Endothelial cell of umbilical vein (primary cell): ENCODE results near the gene ASPHD1. TPM values are rescaled to one million over a fixed set of nuclear protein-coding genes. Genes with fewer than 3 reads are reported as not detected.

ENCODE experiments used
- Bru-seq: library from RNA; stranded (reverse); fragments of 400-500 nt; gene quantifications from one replicate; lab custom pipeline; 2021; lab: Mats Ljungman, UMichigan
- BruChase-seq, 2 experiments: library from RNA; stranded (reverse); fragments of 400-500 nt; gene quantifications; one replicate each; lab custom pipeline; 2021; lab: Mats Ljungman, UMichigan
- BruUV-seq: library from RNA; stranded (reverse); fragments of 400-500 nt; replicated peaks from 2 replicates; lab custom pipeline; 2021; lab: Mats Ljungman, UMichigan
- CTCF ChIA-PET: fragments of 300-600, 350-600 bp; sonication (Branson Sonifier 250); formaldehyde crosslinking; loops from one replicate; lab custom pipeline; 2021; ENCODE audit warnings: antibody characterized with exemption, inconsistent platforms; lab: Charles Lee
- POLR2A ChIA-PET: fragments of 300-600, 350-600 bp; sonication (Branson Sonifier 250); formaldehyde crosslinking; loops from one replicate; lab custom pipeline; 2021; ENCODE audit warnings: antibody characterized with exemption, inconsistent platforms; lab: Charles Lee
- DNase-seq: peaks from one replicate; pipeline ENCODE4 v3.0.0-alpha.2; 2011; ENCODE audit warnings: low read depth, low spot score
- FAIRE-seq: peaks from 2 replicates; lab custom pipeline; 2011; peaks lifted over from hg19 to GRCh38; lab: Jason Lieb, UNC
- H2AFZ ChIP-seq: 2 replicates; pipeline ENCODE4 v1.6.0; 2012; ENCODE audit warnings: low read depth, low read length, control low read depth, inconsistent platforms
- H3K27ac ChIP-seq: 2 replicates; pipeline ENCODE4 v1.5.1; 2011; ENCODE audit warnings: low read depth, mild to moderate bottlenecking, control low read depth, low read length, moderate library complexity; ENCODE audit not compliant: insufficient read depth
- H3K27me3 ChIP-seq, 2 experiments: 2 replicates each; pipeline versions ENCODE4 v1.6.0 to v1.6.1; 2011; ENCODE audit warnings: low read length in 2 of 2, mixed read lengths in 1 of 2; ENCODE audit not compliant: control insufficient read depth in 2 of 2, insufficient read depth in 2 of 2
- H3K36me3 ChIP-seq, 2 experiments: 2 replicates in 1 of 2; 3 replicates in 1 of 2; pipeline ENCODE4 v1.5.1; 2011; ENCODE audit warnings: low read length in 2 of 2, mild to moderate bottlenecking in 1 of 2, moderate library complexity in 1 of 2; ENCODE audit not compliant: control insufficient read depth in 2 of 2, insufficient read depth in 2 of 2; ENCODE audit errors: extremely low read depth in 1 of 2
- H3K4me1 ChIP-seq: 3 replicates; pipeline ENCODE4 v1.5.1; 2011; ENCODE audit warnings: mild to moderate bottlenecking, low read length; ENCODE audit not compliant: control insufficient read depth, insufficient read depth; ENCODE audit errors: extremely low read depth
- H3K4me2 ChIP-seq: 2 replicates; pipeline ENCODE4 v1.6.1; 2011; ENCODE audit warnings: low read length, control low read depth, mixed read lengths; ENCODE audit not compliant: insufficient read depth
- H3K4me3 ChIP-seq, 3 experiments: fragments of 200-600 bp in 1 of 3; sonication (generic), shearing (Covaris generic) in 1 of 3; replicated peaks in 1 of 3; 2 replicates each; pipeline ENCODE4 v1.5.1; 2011 to 2016; ENCODE audit warnings: control low read depth in 3 of 3, low read length in 3 of 3, mild to moderate bottlenecking in 2 of 3, inconsistent platforms in 1 of 3, low read depth in 1 of 3, moderate library complexity in 1 of 3; ENCODE audit not compliant: insufficient read depth in 1 of 3
- H3K79me2 ChIP-seq: 2 replicates; pipeline ENCODE4 v1.6.0; 2012; ENCODE audit warnings: low read length, inconsistent platforms; ENCODE audit not compliant: control insufficient read depth, insufficient read depth
- H3K9ac ChIP-seq: replicated peaks from 2 replicates; pipeline ENCODE3; 2011; ENCODE audit warnings: low read length, control low read depth; ENCODE audit not compliant: insufficient read depth; ENCODE audit errors: extremely low read depth
- H3K9me1 ChIP-seq: replicated peaks from 3 replicates; pipeline ENCODE4 v1.6.0; 2011; ENCODE audit warnings: mild to moderate bottlenecking, low read length; ENCODE audit not compliant: control insufficient read depth, insufficient read depth; ENCODE audit errors: extremely low read depth
- H3K9me3 ChIP-seq: replicated peaks from 2 replicates; pipeline ENCODE4 v1.5.1; 2012; ENCODE audit warnings: low read length, inconsistent platforms; ENCODE audit not compliant: control insufficient read depth, insufficient read depth
- H4K20me1 ChIP-seq: replicated peaks from 2 replicates; pipeline ENCODE3; 2011; ENCODE audit warnings: mild to moderate bottlenecking, low read length; ENCODE audit not compliant: control insufficient read depth, insufficient read depth; ENCODE audit errors: extremely low read depth
- EZH2 ChIP-seq: IDR thresholded peaks from 2 replicates; pipeline ENCODE4 v1.6.1; 2012; ENCODE audit warnings: borderline replicate concordance, low read depth, mild to moderate bottlenecking, moderate library complexity, low read length, inconsistent platforms; ENCODE audit not compliant: severe bottlenecking
- FOS ChIP-seq: IDR thresholded peaks from 2 replicates; pipeline ENCODE4 v1.6.1; 2011; ENCODE audit warnings: mild to moderate bottlenecking, low read length, moderate library complexity, borderline replicate concordance; ENCODE audit not compliant: insufficient read depth
- GATA2 ChIP-seq: IDR thresholded peaks from 2 replicates; pipeline ENCODE4 v1.7.0; 2011; ENCODE audit warnings: low read depth, mild to moderate bottlenecking, moderate library complexity, mixed read lengths, low read length; ENCODE audit not compliant: insufficient read length, insufficient read depth
- JUN ChIP-seq: IDR thresholded peaks from 2 replicates; pipeline ENCODE4 v1.6.1; 2011; ENCODE audit warnings: borderline replicate concordance, low read depth; ENCODE audit not compliant: insufficient read length, insufficient read depth
- MYC ChIP-seq: IDR thresholded peaks from one replicate; pipeline ENCODE4 v1.6.1; 2011; ENCODE audit warnings: mild to moderate bottlenecking, low read depth, low read length
- POLR2A ChIP-seq: IDR thresholded peaks from 2 replicates; pipeline ENCODE4 v1.6.1; 2012; ENCODE audit warnings: low read depth, mild to moderate bottlenecking, control low read depth, low read length
- POLR2AphosphoS5 ChIP-seq: IDR thresholded peaks from 2 replicates; pipeline ENCODE4 v1.6.1; 2012; ENCODE audit warnings: low read depth, mild to moderate bottlenecking, control low read depth, low read length, moderate library complexity; ENCODE audit not compliant: insufficient read depth
- dilution Hi-C: fragments of 300-500 bp; cut with MboI; formaldehyde crosslinking; loops from one replicate; pipeline ENCODE4 v1.15.0; 2019; ENCODE audit warnings: low sequenced_read_pairs; ENCODE audit not compliant: extremely low pct_ligation_motif_present
- intact Hi-C: fragments of 100-400 bp; cut with micrococcal nuclease; formaldehyde crosslinking; loops from one replicate; pipeline ENCODE4 v1.10.0; 2022
- long read RNA-seq: library from polyadenylated mRNA; stranded (forward); transcript quantifications from one replicate; pipeline ENCODE4 v2.0.0, GENCODE V29; 2021
- polyA minus RNA-seq, 3 experiments: library from RNA; depleted of rRNA, polyadenylated mRNA; stranded (reverse); fragments of >200 nt; gene quantifications; 1 replicate in 1 of 3; 2 replicates in 2 of 3; pipeline ENCODE4 v1.2.3, GENCODE V29; 2011
- polyA plus RNA-seq, 4 experiments: library from polyadenylated mRNA; depleted of rRNA in 3 of 4; stranded (reverse) in 3 of 4; unstranded in 1 of 4; fragments of >200 nt; gene quantifications; 2 replicates each; pipeline versions ENCODE4 v1.2.1 to v1.2.3, GENCODE V29; 2011 to 2012; ENCODE audit warnings: missing spikeins in 1 of 4
- total RNA-seq: library from RNA; stranded (reverse); gene quantifications from 2 replicates; pipeline ENCODE4 v1.2.3, GENCODE V29; 2021
- TF ChIP-seq, protein P1 (sequence below), 2 donors: IDR thresholded peaks; 1 replicate in 1 of 2; 2 replicates in 1 of 2; pipeline ENCODE4 v1.5.1; 2011; ENCODE audit warnings: low read length in 2 of 2, mild to moderate bottlenecking in 2 of 2, moderate library complexity in 2 of 2, control low read depth in 1 of 2, inconsistent platforms in 1 of 2, low read depth in 1 of 2; ENCODE audit not compliant: insufficient read depth in 1 of 2; ENCODE audit errors: extremely low read depth in 1 of 2
- TF ChIP-seq, protein P2 (sequence below): IDR thresholded peaks from 2 replicates; pipeline ENCODE4 v1.6.1; 2011; ENCODE audit not compliant: insufficient read depth, insufficient read length

Gene ASPHD1, protein sequence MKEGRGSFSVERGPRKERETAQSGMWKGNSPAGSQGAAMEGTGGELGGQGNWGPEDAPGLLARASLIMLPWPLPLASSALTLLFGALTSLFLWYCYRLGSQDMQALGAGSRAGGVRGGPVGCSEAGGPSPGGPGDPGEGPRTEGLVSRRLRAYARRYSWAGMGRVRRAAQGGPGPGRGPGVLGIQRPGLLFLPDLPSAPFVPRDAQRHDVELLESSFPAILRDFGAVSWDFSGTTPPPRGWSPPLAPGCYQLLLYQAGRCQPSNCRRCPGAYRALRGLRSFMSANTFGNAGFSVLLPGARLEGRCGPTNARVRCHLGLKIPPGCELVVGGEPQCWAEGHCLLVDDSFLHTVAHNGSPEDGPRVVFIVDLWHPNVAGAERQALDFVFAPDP
- total RNA-seq (0.88 and 1.2 TPM in 2 replicates), polyA plus RNA-seq (0.90 and 1.1 TPM in 2 replicates), polyA minus RNA-seq (not detected in 2 replicates), Bru-seq, nascent RNA (not detected), BruChase-seq, experiment 1, labeled RNA remaining after a 6-hour chase (percentile 36 among the genes with signal in this experiment), BruChase-seq, experiment 2, labeled RNA remaining after a 2-hour chase (percentile 28 among the genes with signal in this experiment)
- polyA plus RNA-seq (2011; cell fraction: cytosol; rRNA removed) = 0.71 and 0.83 TPM in 2 replicates
- polyA plus RNA-seq (2011; cell fraction: nucleus; rRNA removed) = 0.43 and 0.45 TPM in 2 replicates
- 3.1 and 7.9 TPM in 2 replicates for polyA plus RNA-seq (2012)
- polyA minus RNA-seq (2011; cell fraction: cytosol; rRNA and poly(A)+ RNA removed) = 14.8 TPM
- polyA minus RNA-seq (2011; cell fraction: nucleus; rRNA and poly(A)+ RNA removed) = not detected in 2 replicates
- long read RNA-seq, partial matches to known transcripts = 0 of 4 reads
- long read RNA-seq, other reads (novel, unspliced or antisense) = 4 of 4 reads

DNA sequence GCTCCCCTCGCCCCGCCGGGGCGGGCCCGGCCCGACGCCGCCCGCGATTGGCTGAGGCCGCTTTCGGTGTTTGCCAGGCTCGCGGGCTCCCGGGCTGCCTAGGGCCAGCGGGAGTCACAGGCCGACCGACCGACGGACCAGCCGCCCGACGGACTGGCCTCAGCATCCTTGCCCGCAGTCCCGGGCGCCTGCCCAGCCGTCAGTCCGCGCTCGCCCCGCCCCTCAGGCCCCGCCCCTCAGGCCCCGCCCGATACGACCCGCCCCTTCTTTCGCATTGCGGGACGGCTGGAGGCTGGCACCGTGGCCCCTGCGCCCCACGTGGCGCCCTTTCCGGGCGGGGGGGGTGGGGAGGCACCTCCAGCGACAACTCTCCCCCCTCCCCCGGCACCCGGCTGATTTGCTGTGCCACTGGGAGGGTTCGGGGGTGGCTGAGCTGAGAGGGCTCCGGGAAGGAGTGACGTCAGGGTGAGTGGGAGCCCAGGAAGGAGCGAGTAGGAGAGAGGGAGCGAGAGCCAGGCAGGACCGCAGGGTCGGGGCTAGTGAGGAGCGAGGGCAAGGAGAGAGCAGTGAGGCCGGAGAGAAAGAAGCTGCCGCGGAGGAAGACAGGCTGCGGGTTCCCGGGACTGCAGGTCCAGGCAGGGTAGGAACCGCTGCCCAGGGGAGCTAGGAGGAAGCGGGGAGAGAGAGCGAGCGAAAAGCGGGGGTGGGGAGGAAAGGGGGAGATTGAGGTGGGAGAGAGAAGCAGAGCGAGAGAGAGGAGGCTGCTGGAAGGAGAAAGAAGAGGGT lies at the start of gene ASPHD1:
ASPHD1 (plus strand) TSS at position 387 of the 786 bp plus-strand sequence. CDS start 484 bp downstream, outside the sequence.
- H3K9me1 ChIP-seq = no peaks in the 10 kb centered on the region
- CTCF ChIA-PET = interaction anchor here (0.7 to 2.1 kb wide), 17 partner anchors 8 to 200 kb away, joined by 3 to 9 read pairs (median 4); partner anchors contain the start of genes CDIPT, KCTD13, PAGR1 and TMEM219
- peaks cover 5% of the 10 kb centered on the region for H3K4me1 ChIP-seq
- dilution Hi-C loops (no loop called here), intact Hi-C loops (loop anchor here (10.0 kb wide), 1 partner anchor 75 kb away; the partner anchor contains the start of gene MVP)
- H3K4me2 ChIP-seq = peak within 1 kb of the TSS; percentile 80
- H3K9ac ChIP-seq = no peak within 1 kb of the TSS
- no peaks in the 10 kb centered on the region for H3K36me3 ChIP-seq
- TF ChIP-seq POLR2A (no peak), FOS (no peak), MYC (no peak), GATA2 (no peak), POLR2AphosphoS5 (no peak), JUN (no peak), EZH2 (no peak)
- TF ChIP-seq, protein P1, sequence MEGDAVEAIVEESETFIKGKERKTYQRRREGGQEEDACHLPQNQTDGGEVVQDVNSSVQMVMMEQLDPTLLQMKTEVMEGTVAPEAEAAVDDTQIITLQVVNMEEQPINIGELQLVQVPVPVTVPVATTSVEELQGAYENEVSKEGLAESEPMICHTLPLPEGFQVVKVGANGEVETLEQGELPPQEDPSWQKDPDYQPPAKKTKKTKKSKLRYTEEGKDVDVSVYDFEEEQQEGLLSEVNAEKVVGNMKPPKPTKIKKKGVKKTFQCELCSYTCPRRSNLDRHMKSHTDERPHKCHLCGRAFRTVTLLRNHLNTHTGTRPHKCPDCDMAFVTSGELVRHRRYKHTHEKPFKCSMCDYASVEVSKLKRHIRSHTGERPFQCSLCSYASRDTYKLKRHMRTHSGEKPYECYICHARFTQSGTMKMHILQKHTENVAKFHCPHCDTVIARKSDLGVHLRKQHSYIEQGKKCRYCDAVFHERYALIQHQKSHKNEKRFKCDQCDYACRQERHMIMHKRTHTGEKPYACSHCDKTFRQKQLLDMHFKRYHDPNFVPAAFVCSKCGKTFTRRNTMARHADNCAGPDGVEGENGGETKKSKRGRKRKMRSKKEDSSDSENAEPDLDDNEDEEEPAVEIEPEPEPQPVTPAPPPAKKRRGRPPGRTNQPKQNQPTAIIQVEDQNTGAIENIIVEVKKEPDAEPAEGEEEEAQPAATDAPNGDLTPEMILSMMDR (IDR thresholded peaks at IDR 0.05; ENCODE audit: extremely low read depth in 1 of 2, insufficient read depth in 1 of 2, low read depth in 1 of 2, low read length in 2 of 2) = no peak
- TF ChIP-seq, protein P2, sequence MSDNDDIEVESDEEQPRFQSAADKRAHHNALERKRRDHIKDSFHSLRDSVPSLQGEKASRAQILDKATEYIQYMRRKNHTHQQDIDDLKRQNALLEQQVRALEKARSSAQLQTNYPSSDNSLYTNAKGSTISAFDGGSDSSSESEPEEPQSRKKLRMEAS = no peak
- no peak for FAIRE-seq
- H4K20me1 ChIP-seq = no peaks in the 10 kb centered on the region
- peak within 1 kb of the TSS; percentile 81 for H2AFZ ChIP-seq
- no peaks in the 10 kb centered on the region for H3K9me3 ChIP-seq
- no peak within 1 kb of the TSS for H3K27ac ChIP-seq
- DNase-seq = peak; percentile 49
- no TSS peak for BruUV-seq
- H3K79me2 ChIP-seq = no peaks in the 10 kb centered on the region
- POLR2A ChIA-PET = interaction anchor here (0.9 to 1.5 kb wide), 2 partner anchors 26 to 73 kb away, joined by 3 read pairs; partner anchors contain the start of genes KCTD13 and TAOK2
- peaks cover 5 to 8% of the 10 kb centered on the region in 2 experiments for H3K27me3 ChIP-seq
- peak within 1 kb of the TSS; percentile 26 to 46 (median 46) for H3K4me3 ChIP-seq
